ENCODE data around the gene CDH23.

CDH23 gene

GRCh38 chr10:71401056-71401455 is 4.3 kb downstream of the CDH23 start:
- no peak for TF ChIP-seq CTCF (IDR thresholded peaks at IDR 0.05)
- H3K36me3 Mint-ChIP-seq (ENCODE audit: low read depth): no peaks in the 10 kb centered on the region
- H3K9me3 Mint-ChIP-seq: no peaks in the 10 kb centered on the region
- no peak overlapping the region for H3K27ac Mint-ChIP-seq
- no peak overlapping the region for H3K4me3 Mint-ChIP-seq
- no peak for DNase-seq
- peaks cover 20% of the 10 kb centered on the region for H3K4me1 Mint-ChIP-seq
- H3K27me3 Mint-ChIP-seq (ENCODE audit: low read depth, poor library complexity): peaks cover 71% of the 10 kb centered on the region

- no peak overlapping the region for H3K4me3 Mint-ChIP-seq
- H3K27me3 Mint-ChIP-seq (ENCODE audit: low read depth, poor library complexity): peaks cover 66% of the 10 kb centered on the region
- peaks cover 20% of the 10 kb centered on the region for H3K4me1 Mint-ChIP-seq
- no peak for DNase-seq
- no peak for TF ChIP-seq CTCF (IDR thresholded peaks at IDR 0.05)
- no peaks in the 10 kb centered on the region for H3K9me3 Mint-ChIP-seq
- H3K27ac Mint-ChIP-seq: no peak overlapping the region
- H3K36me3 Mint-ChIP-seq (ENCODE audit: low read depth): no peaks in the 10 kb centered on the region
Measured at GRCh38 chr10:71402005-71402404, 5.3 kb downstream of the CDH23 start.

- no peak for DNase-seq
- no peaks in the 10 kb centered on the region for H3K36me3 Mint-ChIP-seq (ENCODE audit: low read depth)
- no peaks in the 10 kb centered on the region for H3K9me3 Mint-ChIP-seq
- H3K4me1 Mint-ChIP-seq: peaks cover 20% of the 10 kb centered on the region
- H3K4me3 Mint-ChIP-seq: no peak overlapping the region
- TF ChIP-seq CTCF (IDR thresholded peaks at IDR 0.05): no peak
- peaks cover 41% of the 10 kb centered on the region for H3K27me3 Mint-ChIP-seq (ENCODE audit: low read depth, poor library complexity)
- H3K27ac Mint-ChIP-seq: no peak overlapping the region
Measured at GRCh38 chr10:71404503-71405295, 8.0 kb downstream of the CDH23 start.

GRCh38 chr10:71406878-71407277 is 10.2 kb downstream of the CDH23 start:
- peaks cover 20% of the 10 kb centered on the region for H3K27me3 Mint-ChIP-seq (ENCODE audit: low read depth, poor library complexity)
- no peak overlapping the region for H3K27ac Mint-ChIP-seq
- H3K4me3 Mint-ChIP-seq: no peak overlapping the region
- H3K36me3 Mint-ChIP-seq (ENCODE audit: low read depth): no peaks in the 10 kb centered on the region
- H3K4me1 Mint-ChIP-seq: peaks cover 20% of the 10 kb centered on the region
- H3K9me3 Mint-ChIP-seq: peaks cover 11% of the 10 kb centered on the region
- no peak for DNase-seq
- TF ChIP-seq CTCF (IDR thresholded peaks at IDR 0.05): no peak

GRCh38 chr10:71408436-71409225 is 11.9 kb downstream of the CDH23 start:
- Mint-ChIP-seq H3K9me3 (peaks cover 13% of the 10 kb centered on the region), H3K27me3 (ENCODE audit: low read depth, poor library complexity) (peaks cover 12% of the 10 kb centered on the region), H3K36me3 (ENCODE audit: low read depth) (no peaks in the 10 kb centered on the region), H3K27ac (no peak overlapping the region), H3K4me3 (no peak overlapping the region), H3K4me1 (peaks cover 20% of the 10 kb centered on the region)
- no peak for TF ChIP-seq CTCF (IDR thresholded peaks at IDR 0.05)
- DNase-seq: no peak
